NCI-H2171 (cell line): ENCODE results near the gene TPST2.

ENCODE experiments used
- DNase-seq: peaks from one replicate; lab custom pipeline; 2025; lab: John Stamatoyannopoulos, UW

TPST2 gene

DNA sequence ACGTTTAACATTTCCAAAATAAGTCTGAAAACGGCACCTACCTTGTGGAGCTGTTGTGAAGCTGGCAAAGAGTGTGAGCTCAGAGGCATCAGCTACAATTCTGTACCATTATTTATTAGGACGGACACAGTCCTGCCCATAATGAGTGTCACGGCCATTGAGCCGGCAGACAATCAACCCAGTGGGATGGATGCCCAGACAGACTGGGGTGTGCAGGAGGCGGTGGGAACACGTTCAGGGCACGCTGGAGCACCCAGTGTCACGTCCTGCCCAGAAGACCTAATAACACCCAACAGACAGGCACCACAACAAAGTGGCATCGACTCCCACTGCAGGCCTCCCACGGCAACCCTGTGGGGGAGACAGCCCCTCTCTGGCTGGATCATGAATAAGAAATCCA, 34.5 kb downstream of the TPST2 start:
- no peak for DNase-seq

DNA sequence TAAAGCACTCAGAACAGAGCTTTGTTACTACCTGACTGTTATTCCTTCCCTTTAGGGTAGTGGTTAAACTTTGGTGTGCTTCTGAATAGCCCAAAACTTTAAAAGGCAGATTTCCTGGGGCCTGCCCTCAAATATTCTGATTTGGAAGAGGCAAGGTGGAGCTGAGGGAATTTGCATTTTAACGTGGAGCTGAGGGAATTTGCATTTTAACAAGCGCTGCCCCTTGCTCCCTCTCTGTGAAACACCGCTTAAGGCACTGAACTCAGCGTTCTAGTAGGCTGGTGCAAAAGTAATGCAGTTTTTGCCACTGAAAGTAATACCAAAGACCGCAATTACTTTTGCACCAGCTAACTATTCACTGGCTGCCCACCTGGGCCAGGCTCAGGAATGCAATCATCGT, 35.0 kb downstream of the TPST2 start:
- no peak for DNase-seq

DNA sequence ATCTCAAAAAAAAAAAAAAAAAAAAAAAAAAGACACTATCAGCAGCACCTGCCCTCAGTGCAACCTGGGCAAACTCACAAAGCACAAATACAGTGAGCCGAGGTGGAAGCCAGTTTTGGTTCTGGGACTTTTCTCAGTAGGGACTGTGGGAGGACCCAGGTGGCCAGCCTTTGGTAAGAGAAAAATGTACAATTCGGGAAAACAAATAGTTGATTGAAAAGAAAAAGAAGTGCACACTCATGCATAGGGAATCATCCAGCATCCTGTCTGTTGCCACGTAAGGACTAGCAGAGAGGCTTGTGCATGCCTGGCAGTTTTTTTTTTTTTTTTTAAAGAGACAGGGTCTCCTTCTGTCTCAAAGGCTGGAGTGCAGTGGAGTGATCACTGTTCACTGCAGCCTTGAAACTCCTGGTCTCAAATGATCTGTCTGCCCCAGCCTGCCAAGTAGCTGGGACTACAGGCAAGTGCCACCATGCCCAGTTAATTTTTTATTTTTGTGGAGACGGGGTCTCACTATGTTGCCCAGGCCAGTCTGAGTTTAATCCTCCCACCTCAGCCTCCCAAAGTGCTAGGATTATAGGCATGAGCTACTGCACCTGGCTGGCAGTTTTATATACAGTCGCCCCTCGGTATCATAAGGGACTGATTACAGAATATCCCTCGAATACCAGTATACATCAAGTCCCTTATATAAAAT, 36.7 kb downstream of the TPST2 start:
- peak; percentile 69 for DNase-seq

DNA sequence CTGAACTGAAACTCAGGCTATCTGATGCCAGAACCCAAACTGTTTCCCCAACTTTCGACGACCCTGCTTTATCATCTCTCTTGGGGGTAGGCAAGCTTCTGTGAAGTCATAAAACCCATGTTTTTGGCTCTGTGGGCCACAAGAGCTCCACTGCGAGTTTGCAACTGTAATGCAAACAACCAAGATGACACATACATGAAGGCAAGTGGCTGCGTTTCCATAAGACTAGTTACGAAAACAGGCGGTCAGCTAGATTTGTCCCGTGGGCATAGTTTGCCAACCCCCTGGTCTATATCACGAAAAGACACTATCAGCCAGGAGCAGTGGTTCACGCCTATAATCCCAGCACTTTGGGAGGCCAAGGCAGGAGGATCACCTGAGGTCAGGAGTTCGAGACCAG, 37.5 kb downstream of the TPST2 start:
- no peak for DNase-seq

DNA sequence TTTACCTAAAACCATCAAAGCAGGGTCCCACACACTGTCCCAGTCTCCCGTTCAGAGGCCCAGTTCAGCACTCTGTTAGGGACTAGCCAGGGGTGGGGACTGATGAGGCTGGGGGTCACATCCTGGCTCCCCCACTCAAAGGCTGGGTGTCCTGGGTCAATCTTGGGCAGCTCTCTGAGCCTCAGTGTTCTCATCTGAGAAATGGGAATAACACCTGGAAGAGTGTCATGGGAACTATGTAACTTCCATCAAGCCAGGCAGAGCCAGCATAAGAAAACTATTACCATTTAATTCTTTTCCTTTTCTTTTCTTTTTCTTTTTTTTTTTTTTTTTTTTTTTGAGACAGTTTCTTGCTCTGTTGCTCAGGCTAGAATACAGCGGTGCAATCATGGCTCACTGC, 38.4 kb downstream of the TPST2 start:
- no peak for DNase-seq

DNA sequence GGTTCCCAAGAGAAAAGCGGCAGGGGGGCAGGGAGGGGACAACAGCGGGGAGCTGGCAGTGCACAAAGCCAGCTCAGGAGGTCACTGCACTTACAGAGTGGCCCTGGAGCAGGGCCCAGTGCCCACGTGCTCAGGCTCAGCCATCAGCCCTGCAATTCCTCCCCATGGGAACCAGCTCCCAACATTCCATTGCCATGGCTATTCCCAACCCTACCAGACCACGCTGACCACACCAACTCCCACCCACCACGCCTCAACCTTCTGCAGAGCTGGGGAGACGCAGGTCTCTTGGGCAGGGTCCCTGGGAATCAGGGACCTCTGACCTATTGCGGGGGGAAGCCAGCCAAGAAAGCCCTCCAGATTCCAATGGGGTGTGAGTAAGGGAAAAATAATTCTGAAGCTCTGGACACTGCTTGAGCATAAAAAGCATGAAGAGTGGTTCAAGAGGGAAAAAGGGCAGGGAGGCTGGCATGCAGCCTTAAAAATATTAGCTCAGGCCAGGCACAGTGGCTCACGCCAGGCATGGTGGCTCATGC, 39.4 kb downstream of the TPST2 start:
- no peak for DNase-seq

DNA sequence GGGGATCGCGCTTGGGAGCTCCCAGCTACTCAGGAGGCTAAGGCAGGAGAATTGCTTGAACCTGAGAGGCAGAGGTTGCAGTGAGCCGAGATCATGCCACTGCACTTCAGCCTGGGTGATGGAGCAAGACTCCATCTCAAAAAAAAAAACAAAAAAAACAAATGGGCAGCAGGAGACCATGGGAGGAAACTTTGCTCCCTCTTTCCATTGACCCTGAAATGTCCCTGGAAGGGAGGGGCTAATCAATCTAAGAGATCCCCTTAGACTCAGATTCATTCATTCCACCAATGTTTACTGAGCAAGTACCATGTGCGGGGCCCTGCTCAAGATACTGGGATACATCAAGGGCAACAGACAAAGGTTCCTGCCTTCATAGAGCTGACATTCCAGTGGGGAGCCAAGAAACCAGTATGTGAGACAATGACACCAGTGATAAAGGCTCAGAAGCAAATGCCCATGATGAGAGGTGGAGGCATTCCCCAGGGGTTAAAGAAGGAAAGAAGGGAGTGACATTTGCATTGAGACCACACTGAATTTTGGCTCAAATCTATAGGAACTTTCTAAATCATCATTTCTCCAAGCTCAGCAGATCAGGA, 39.9 kb downstream of the TPST2 start:
- DNase-seq = no peak

DNA sequence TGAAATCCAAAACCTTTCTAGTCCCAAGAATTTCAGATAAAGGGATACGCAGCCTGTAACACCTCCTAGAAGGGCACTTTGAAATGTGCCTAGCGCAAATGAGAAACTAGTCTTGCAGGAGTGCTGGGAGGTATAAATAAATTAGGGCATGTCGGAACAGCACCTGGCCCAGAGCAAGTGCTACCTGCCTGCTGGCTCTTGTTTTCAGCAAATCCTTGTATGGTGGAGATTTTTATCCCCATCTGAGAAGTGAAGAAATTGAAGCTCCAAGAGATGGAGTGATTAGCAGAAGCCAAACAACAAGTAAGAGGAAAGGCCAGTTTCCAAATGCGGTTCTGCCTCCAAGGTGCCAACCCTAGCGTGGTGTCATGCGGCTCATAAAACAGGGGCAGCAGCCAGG, 40.9 kb downstream of the TPST2 start:
- DNase-seq = peak; percentile 56

DNA sequence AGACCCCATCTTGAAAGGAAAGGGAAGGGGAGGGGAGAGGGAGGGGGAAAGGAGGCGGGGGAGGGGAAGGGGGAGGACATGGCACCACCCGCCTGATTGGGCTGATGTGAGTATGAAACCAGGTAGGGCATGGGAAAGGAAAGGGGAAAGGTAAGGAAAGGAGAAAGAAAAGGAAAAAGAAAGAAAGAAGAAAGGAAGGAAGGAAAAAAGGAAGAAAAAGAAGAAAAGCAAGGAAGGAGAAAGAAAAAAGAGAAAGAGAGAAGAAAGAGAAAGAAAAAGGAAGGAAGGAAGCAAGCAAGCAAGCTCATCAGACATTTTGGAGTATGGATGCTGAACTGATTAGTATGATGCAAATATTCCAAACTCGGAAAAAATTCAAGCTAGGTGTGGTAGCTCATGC, 41.6 kb downstream of the TPST2 start:
- DNase-seq = no peak

DNA sequence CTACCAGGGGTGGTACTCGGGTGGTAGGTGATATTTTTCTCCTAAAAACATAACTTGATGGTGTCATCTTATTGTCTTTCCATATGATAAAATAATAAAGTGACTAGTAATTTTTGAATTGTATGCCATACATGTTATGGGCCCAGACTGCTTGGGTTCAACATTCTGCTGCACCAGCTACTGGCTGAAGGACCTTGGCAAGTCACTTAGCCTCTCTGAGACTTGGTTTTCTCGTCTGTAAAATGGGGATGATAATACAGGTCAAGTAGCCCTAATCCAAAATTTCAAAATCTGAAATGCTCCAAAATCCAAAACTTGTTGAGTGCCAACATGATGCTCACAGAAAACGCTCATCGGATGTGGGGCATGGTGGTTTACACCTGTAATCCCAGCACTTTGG, 42.1 kb downstream of the TPST2 start:
- DNase-seq = no peak

DNA sequence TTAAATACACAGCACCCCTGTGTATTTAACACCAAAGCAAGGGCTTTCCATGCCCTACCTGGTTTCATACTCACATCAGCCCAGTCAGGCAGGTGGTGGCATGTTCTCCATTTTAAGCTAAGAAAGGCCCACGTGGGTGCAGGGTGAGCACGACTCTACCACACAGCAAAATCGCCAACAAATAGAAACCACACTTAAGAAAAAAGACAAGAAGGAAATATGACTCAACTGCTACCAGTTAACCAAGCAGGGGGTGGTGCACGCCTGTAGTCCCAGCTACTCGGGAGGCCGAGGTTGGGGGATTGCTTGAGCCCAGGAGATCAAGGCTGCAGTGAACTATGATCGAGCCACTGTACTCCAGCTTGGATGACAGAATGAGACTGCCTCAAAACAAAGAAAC, 42.5 kb downstream of the TPST2 start:
- no peak for DNase-seq

DNA sequence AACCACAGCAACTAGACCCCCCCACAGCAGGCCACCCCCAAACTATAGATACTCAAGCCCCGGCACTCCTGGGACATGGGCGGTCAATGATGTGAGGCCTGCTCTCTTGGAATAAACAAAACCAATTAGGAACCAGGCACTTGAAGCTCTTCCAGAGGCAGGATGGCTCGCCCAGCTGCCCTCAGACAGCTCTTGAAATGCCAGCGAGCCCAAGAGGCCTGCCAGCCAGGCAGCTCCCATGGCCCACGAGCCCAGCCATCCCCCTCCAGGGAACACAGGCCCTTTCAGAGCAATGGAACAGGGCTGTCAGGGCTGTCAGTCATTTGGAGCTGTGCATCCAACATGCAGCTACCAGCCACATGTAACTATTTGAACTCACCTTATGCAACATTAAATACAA, 43.6 kb downstream of the TPST2 start:
- DNase-seq = no peak

DNA sequence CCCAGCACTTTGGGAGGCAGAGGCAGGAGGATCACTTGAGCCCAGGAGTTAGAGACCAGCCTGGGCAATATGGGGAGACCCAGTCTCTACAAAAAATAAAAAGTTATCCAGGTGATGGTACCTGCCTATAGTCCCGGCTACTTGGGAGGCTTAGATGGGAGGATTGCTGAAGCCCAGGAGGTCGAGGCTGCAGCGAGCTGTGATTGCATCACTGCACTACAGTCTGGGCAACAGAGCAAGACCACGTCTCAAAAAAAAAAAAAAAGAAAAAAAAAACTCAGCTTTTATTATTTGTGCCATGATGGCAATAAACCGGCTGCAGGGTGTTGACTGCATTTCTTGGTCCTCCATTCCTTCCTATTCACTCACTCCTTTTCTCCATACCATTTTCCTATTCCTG, 44.1 kb downstream of the TPST2 start:
- no peak for DNase-seq

DNA sequence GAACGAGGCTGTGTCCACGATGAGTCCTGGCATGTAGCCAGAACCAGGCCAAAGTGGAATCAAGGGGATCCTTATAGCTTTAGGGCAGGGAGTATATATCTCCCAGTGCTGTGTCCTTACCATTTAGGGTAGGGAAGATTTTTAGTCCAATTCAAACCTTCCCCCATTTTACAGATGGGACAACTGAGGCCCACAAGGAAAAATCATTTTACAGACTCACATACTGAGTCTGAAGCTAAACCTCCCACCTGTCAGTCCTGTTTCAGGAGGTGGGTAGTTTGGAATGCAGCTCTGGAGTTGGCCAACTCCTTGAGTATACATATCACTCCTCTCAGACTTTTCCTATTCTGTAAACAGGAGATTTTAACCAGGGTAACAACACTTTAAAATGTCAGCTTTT, 44.5 kb downstream of the TPST2 start:
- DNase-seq = no peak

DNA sequence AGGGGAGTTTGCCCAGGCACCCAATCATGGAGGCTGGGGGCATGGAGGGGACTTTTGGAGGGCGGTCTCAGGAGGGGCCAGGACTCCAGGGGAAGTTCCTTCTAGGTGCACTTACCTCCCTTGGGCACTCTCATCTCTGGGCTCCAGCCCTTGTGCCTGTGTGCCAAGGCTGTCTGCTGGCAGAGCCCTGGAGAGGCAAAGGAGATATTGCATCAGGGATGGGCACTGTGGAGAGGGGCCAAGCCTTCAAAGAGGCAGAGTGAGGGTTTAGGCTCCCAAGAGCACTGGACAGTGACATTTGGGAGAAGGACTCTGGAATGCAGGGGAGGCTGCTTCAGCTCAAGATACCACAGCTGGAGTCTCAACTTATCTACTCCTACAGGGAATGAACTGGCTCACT, 45.4 kb downstream of the TPST2 start:
- no peak for DNase-seq

DNA sequence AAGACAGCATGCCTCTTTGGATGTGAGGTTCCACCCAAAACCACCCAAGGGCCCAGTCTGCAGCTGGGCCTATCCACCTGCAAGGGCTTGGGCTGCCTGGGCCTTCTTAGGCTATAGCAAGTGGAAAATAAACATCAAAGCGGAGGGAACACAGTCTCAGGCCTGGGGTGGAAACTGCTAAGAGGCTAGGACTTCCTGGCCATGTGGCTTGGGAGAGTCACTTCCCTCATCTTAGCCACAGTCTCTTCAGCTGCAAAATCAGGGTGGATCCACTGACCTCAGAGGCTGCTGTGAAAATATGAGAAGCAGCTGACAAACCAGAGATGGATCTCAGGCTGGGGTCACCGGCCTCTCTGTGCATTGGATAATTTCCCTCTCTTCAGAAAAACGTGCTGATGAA, 47.1 kb downstream of the TPST2 start:
- no peak for DNase-seq

DNA sequence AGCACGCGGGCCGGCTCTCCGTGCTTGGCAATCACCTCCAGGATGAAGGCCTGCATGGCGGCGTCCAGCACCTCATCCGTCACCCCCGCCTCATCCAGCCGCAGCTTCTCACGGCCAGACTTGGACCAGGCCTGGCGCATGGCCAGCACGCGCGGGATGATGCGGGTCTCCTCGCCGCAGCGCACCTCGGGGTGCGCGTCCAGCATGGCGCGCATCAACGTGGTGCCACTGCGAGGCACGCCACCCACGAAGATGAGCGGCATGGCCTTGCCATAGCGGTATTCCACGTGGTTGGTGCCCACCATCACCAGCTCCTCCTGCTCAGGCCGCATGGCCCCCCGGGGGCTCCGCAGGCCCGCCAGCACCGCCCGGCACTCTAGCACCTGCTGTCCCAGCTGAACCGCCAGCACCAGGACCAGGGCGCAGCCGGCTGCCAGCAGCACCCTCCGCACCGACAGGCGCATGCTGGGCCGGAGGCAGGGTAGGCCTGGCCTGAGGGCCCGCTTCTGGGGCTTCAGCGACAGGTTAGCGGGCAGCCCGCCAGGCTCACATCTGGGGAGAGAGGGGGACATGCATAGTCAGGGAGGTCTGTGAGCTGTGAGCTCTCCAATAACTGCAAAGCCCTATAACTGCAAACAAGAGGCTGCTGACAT, 48.6 kb downstream of the TPST2 start:
- no peak for DNase-seq

DNA sequence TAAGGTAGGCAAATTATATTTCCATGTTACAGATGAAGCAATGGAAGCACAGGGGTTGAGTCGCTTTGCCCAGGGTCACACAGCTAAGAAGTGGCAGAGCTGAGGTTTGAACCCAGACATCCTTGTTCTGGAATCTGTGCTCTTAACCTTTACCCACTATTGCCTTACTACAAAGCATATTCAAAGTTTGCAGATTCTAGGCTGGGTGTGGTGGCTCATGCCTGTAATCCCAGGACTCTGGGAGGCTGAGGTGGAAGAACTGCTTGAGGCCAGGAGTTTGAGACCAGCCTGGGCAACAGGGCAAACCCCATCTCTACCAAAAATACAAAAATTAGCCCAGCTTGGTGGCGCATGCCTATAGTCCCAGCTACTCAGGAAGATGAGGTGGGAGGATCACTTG, 49.8 kb downstream of the TPST2 start:
- no peak for DNase-seq

DNA sequence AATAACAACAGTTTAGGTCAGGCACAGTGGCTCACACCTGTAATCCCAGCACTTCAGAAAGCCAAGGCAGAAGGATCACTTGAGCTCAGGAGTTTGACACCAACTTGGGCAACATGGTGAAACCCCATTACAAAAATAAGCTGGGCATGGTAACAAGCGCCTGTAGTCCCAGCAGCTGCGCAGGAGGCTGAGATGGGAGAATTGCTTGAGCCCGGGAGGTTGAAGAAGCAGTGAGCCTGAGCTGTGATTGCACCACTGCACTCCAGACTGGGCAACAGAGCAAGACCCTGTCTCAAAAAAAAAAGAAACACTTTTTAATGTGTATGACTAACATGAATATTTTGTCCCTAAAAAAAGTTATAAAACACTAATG, 53.2 kb downstream of the TPST2 start:
- no peak for DNase-seq

DNA sequence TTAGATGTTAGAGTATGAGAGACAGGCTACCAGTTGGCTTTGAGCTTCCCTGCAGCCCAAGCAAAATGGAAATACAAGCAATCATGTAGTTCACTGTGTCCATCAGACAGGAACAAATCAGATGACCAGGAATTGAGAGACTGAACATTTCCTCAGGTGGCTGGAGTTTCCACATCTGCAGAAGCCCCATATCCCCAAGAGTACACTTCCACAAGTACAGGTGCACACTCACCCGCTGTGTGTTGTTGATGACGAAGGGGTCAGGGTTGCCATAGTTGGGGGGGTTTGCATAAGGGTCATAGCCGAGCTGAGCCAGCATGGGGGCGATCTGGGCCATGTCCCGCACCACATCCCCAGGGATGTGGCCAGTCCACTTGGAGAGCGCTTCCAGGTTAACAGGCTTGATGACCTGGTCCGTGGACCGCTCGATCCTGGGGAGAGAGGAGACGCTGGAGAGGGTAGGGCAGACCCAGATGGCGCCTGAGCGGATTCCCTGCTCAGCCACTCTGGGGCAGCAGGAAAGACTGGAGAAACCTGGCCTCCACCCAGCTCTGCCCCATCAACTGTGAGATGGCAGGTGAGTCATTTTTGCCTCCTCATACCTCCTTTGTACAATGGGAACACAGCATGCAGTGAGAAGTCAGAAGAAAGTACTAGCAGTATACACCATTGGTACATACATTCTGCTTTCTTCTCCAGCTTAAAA, 53.7 kb downstream of the TPST2 start:
- DNase-seq = no peak

DNA sequence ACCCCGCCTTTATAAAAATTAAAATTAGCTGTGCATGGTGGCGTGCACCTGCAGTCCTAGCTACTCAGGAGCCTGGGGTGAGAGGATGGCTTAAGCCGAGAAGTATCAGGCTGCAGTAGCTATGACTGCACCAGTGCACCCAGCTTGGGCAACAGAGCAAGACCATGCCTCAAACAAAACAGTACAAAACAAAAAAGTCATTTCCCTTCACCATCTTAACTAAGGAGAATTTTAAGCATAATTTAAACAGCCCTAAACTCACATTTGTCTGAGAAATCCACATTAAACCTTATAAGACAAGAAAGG, 54.4 kb downstream of the TPST2 start:
- no peak for DNase-seq

DNA sequence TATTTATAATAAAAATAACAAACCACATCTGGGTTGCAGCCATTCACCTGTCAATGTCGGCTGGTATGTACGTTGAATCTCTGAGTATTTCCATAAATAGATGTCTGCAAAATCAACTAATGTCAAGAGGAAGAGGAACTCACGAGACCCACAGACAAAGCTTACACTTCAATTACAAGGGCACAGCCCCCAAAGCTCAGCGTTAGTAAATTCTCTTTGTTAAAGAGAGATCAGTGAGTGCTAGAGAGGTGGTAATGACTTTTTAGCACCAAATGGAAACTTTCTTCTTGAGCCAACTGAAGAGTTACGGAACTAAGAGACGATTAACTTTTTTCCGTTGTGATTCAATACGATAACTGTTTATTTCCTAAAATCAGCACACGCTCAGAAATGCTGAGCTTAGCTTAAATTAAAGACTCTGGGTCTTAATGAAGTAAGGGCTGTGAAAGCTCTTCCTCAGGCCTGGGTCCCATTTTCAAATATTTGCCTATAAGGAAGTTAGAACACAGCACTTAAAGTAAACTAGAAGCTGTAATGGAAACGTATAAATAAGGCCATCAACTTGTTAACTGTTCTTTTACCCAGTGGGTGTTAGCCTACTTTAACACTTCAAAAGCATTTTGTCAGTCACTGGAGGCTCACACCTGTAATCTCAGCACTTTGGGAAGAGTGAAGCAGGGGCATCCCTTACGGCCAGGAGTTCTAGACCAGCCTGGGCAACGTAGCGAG, 54.9 kb downstream of the TPST2 start:
- DNase-seq = no peak
